PC-9 (cell line): ENCODE results near the gene LSM2.

Experiments
- CTCF ChIP-seq: fragments of 200-600 bp; sonication (generic); conservative IDR thresholded peaks from 2 replicates; pipeline ENCODE4 v1.6.1; 2017; ENCODE audit warnings: mixed run types, antibody characterized with exemption, mild to moderate bottlenecking, moderate library complexity
- EZH2 ChIP-seq: fragments of 200-600 bp; sonication (generic); IDR thresholded peaks from 2 replicates; pipeline ENCODE4 v1.8.0; 2017; ENCODE audit warnings: antibody characterized with exemption, low read depth

DNA sequence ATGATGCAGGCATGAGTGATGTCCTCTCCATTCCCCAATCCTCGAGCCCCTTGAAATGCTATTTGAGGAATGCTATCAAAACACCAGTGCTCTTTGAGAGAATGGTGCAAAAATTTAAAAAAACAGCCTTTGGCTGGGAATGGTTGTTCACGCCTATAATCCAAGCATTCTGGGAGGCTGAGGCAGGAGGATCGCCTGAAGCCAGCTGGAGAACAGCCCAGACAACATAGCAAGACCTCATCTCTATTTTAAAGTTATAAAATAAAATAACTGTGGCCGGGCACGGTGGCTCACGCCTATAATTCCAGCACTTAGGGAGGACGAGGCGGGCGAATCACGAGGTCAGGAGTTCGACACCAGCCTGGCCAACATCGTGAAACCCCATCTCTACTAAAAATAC is 7.0 kb downstream of the LSM2 start:
- TF ChIP-seq CTCF (no peak), EZH2 (no peak)
